GM18909 (cell line): ENCODE measurements around the gene TRRAP.
"Not testable (repeated sequence)": the region's sequence is repeated elsewhere in the genome, so short reads cannot be mapped to it uniquely, and the experiment has no call there.

Experiments used
- ATAC-seq: cut with Tn5 transposase; IDR thresholded peaks from one replicate; pipeline ENCODE4 v1.9.1; 2021; ENCODE audit warnings: mild to moderate bottlenecking; ENCODE audit not compliant: unreplicated experiment, poor library complexity

The TRRAP gene

DNA sequence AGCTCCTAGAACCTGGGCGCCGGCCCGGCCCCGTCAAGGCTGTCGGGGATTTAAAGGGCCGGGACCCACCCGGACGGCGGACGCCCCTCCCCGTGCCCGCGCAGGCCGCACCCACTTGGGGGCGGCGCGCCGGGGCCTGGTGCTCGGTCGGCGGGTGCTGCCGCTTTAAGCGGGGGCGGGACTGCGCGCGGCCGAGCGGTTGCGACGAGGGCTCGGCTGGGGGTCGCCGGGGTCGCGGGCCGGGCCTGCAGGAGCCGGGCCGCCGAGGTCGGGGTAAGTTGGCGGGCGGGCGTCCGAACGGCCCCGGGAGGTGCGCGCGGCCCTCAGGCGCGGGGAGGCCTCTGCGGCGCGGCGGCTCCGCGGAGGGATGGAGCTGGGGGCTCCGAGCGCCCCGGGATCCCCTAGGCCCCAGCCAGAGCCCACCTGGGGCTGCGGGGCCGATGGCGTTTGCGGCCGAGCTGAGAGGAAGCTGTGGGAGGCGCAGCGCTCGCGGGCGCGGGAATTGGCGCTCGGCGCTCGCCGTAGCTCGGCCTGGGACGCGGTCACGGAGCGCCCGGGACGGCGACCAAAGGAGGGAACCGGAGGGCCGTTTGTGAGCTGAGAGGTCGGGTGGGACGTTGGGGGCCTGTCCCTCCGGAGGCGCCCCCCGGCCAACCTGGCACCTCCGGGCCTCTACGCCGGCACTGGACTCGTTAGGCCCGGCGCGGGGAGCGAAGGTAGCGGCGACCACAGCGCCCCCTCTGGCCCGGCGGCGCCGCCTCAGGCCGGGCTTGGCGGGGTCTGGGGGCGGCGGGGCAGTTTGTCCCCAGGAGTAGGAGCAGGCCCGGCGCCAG, at the start of gene TRRAP:
TSS of gene TRRAP (plus strand) at position 168 of the 833 bp plus-strand sequence. CDS start 2,619 bp downstream, outside the sequence.
- peak; percentile 70 for ATAC-seq

DNA sequence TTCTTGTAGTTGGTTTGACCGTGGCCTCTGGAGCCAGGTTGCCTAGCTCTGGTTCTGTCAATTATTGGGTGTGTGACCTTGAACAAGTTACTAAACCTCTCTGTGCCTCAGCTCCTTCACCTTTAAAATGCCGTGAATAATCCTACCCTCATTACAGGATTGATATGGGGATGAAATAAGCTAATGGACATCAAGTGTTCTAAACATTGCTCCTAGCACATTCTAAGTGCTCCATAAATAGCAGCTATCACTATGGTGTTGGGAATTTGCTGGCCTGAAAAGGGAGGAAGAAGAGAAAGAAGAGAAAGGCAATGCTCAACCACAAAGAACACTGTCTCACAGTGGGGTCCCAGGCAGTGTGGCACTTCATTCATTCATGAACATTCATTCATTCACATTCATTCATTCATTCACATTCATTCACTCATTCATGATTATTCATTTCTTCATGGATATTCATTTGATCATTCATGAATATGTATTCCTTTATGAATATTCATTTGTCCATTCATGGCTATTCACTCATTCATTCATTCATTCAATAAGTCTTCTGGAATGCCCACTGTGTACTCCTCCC, 47.3 kb upstream of the TRRAP start:
- no peak for ATAC-seq

- no peak for ATAC-seq
Measured at GRCh38 chr7:98831641-98832221, 46.6 kb upstream of the TRRAP start.

DNA sequence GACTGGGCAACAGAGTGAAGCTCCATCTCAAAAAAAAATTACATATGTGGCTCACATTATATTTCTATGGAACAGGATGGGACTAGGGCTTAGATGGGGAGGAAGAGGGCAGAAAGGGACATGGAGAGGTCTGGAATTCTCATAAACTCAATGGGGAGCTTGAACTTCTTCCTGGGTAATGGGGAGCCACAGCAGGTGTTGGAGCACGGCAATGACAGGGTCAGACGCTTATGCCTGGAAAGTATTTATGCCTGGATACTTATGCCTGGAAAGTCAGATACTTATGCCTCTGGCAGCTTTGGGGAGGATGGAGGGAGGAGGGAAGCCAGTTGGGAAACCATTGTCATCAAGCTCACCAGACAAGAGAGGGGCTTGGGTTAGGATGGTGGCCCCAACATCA, 45.3 kb upstream of the TRRAP start:
- no peak for ATAC-seq

DNA sequence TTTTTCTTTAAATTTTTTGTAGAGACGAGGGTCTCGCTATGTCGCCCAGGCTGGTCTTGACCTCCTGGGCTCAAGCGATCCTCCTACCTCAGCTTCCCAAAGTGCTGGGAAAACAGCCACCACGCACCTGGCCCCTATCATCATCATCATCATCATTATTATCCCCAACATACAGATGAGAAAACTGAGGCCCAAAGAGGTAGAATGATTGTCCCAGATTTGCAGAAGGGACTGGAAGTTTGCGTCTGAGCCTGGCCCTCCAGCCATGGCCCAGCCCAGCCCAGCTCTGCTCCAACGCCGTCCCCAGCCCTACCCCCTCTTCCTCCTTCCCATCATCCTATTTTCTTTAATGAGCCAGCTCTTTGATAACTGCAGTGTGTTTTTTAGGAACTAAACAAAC, 43.4 kb upstream of the TRRAP start:
- ATAC-seq: no peak

DNA sequence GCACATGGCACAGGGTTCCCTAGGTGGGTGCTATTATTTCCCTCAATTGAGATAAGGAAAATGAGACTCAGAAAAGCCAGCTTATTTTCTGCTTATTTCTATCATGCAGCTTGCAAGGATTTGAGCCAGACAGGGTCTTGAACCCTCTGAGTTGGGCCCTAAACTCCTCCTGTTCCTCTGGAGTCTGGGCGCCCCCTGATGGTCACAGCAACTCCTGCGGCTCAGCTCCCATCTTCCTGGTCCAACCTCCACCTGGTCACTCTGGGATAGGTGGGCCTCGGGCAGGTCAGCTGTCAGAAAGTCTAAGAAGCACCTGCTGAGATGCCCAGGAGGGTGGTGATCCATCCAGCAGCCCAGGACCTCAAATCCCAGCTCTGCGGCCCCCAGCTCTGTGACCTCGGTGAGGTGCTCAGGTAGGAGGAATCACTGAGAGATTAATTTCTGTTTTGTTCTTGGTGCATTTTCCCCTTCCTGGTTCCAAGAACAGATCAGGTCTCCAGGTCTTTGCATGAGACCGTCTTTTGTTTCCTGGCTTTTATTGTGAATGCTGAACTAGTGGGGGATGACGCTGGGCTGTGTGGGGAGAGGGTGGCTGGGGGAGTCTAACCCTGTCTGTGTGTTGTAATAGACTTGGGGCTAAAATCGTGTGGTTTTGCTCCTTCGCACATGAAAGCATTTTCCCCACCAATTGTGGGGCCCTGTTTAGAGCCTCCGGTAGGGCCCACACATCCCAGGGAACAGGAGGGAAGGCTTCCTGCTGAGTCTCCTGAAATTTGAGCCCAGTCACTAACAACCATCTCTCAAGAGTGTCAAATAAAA, 41.3 kb upstream of the TRRAP start:
- ATAC-seq: no peak

GRCh38 chr7:98837630-98837972, 40.7 kb upstream of the TRRAP start:
- no peak for ATAC-seq

- no peak for ATAC-seq
Measured at GRCh38 chr7:98840096-98840495, 38.2 kb upstream of the TRRAP start.

GRCh38 chr7:98840722-98841121, 37.6 kb upstream of the TRRAP start:
- no peak for ATAC-seq

DNA sequence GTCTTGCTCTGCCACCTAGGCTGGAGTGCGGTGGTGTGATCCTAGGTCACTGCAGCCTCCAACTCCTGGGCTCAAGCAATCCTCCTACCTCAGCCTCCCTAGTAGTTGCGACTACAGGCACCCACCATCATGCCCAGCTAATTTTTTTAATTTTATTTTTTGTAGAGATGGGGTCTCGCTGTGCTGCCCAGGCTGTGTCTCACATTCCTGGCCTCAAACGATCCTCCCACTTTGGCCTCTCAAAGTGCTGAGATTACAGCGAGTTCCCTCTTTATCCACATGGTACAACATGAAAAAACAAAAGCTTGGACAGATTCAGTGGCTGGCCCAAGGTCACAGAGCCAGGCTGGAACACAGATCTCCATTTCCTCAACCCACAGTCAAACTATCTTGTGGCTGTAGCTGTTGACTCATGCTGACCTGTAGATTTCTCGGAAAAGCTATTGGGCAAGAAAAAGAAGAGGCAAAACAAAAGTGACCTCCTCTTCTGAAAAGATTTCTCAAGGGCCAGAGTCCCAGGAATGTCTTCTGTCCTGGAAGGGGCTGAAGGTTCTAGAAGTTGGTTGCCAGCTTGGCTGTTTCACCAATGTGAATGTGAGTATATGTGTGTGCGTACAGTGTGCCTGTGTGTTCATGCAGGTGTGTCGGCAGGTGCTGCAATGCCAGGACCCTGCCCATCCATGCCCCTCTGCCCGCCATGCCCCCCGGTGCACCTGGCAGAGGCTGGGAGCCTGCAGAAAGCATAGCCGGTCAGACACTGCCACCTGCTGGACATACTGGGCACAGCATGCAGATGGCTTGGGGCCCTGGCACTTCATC, 36.9 kb upstream of the TRRAP start:
- ATAC-seq: peak; percentile 58

DNA sequence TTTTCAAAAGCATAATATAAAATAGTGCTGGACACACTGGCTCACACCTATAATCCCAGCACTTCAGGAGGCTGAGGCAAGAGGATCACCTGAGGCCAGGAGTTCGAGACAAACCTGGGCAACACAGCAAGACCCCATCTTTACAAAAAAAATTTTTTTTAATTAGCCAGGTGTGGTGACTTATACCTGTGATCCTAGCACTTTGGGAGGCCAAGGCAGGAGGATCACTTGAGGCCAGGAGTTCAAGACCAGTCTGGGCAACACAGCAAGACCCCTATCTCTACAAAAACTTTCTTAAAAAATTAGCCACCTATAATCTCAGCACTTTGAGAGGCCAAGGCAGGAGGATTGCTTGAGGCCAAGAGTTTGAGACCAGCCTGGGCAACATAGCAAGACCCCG, 35.8 kb upstream of the TRRAP start:
- ATAC-seq: not testable (repeated sequence)

DNA sequence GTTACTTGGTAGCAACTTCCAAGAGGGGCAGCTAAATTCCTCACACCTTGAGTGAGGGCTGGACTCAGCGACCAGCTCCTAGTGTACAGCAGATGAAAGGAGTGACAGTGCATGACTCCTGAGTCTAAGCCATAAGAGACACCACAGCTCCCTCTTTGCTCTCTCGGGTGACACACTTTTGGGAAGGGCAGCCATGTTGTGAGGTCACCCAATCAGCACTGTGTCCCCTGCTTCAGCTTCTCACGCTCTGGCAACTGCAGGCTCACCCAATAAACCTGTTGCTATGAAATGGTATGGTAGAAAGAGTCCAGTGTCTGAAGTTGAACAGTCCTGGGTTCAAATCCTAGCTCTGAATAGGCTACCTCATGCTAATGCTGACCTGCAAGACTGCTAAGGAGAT, 29.4 kb upstream of the TRRAP start:
- no peak for ATAC-seq

GRCh38 chr7:98852826-98853225, 25.5 kb upstream of the TRRAP start:
- no peak for ATAC-seq

DNA sequence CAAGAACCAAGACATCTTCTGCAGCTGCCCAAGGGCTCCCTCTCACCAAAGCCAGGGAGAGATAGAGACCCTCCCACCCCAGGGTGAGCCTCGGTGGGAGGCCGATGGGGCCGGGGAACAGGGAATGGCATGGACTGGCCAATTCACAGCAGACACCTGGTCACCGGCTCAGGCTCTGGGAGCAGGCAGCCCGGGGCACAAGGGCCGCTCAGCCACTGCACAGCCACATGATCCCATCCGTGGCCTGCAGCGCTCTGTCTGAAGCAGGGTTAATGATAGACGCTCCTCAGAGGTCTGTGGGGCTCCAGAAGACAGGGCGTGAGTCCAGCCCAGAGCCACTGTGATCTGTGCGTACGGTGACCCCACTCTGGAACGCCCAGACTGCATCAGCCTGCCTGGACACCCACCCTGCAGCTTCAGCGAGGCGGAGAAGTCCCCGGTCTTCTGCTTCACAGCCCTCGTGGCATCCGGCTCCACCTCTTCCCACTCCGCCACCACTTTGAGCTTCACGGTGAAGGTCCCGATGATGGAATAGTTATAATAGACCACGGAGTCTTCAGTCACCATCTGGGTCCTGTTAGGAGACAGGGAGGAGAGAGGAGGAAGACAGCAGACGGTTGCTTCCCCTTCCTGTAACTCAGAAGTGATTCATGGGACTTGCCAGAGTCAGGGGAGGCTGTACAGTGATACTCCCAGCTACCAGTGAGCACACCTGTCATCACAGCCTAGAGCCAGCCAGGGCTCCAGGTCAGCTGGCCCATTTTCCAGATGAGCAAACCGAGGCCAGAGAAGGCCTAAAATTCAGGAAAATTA, 22.5 kb upstream of the TRRAP start:
- no peak for ATAC-seq

- ATAC-seq: no peak
Measured at GRCh38 chr7:98860071-98860470, 18.3 kb upstream of the TRRAP start.

DNA sequence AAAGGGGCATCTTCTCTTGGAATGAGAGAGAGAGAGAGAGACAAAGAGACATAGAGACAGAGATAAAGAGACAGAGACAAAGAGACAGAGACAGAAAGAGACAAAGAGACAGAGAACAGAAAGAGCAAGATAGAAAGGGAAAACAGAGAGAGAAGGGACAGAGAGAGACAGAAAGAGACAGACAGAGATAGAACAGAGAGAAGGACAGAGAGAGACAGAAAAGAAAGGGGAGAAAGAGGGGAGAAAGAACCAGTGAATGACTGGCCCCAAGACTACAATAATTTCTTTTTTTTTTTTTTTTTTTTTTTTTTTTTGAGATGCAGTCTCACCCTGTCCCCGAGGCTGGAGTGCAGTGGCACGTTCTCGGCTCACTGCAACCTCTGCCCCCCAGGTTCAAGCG, 16.1 kb upstream of the TRRAP start:
- no peak for ATAC-seq

DNA sequence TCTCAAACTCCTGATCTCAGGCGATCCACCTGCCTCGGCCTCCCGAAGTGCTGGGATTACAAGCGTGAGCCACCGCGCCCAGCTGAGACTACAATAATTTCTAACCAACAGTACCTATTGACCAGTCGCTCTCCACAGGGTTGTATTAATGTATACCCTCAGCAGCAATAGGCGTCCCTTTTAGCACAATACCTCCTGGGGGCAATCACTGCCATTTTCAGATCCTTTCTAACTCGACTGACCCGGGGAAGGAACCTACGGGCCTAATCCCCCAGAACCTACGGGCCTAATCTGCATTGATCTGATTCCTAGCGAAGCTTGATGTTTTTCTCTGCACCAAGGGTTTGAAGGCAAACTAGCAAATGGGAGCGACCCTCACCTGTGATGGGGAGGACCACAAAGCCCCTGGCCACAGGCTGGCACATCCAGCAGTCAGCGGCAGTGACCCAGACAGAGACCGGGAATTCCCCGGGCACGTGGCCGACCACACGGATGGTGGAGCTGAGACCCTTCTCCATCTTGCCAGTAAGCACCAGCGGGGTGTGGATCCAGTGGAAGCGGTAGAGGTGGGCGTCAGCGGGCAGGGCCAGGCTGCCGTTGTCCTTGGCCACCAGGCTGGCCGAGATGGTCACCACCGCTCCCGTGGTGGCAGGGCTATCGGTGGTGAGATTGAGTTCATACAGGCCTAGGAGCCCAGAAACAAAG, 15.5 kb upstream of the TRRAP start:
- no peak for ATAC-seq

GRCh38 chr7:98863601-98864000, 14.7 kb upstream of the TRRAP start:
- ATAC-seq: no peak
